Chondrocyte (in vitro differentiated cells): ENCODE results near the gene CEP95. TPM values are rescaled to one million over a fixed set of nuclear protein-coding genes. Genes with fewer than 3 reads are reported as not detected.

ENCODE experiments used
- DNase-seq: peaks from one replicate; pipeline ENCODE4 v3.0.0; 2021; ENCODE audit warnings: mixed read lengths, low spot score
- H3K27ac Mint-ChIP-seq: one replicate; pipeline ENCODE4 v1.8.0; 2021; ENCODE audit warnings: mild to moderate bottlenecking, moderate library complexity, mixed read lengths; ENCODE audit not compliant: unreplicated experiment
- H3K27me3 Mint-ChIP-seq: 2 replicates; pipeline ENCODE4 v1.8.0; 2021; ENCODE audit warnings: low read depth, mixed read lengths
- H3K36me3 Mint-ChIP-seq: 2 replicates; pipeline ENCODE4 v1.8.0; 2021; ENCODE audit warnings: low read depth, mixed read lengths
- H3K4me1 Mint-ChIP-seq: 2 replicates; pipeline ENCODE4 v1.8.0; 2021; ENCODE audit warnings: low read depth, mild to moderate bottlenecking, mixed read lengths
- H3K4me3 Mint-ChIP-seq: one replicate; pipeline ENCODE4 v1.8.0; 2021; ENCODE audit warnings: mild to moderate bottlenecking, moderate library complexity, mixed read lengths; ENCODE audit not compliant: unreplicated experiment
- H3K9me3 Mint-ChIP-seq: 2 replicates; pipeline ENCODE4 v1.8.0; 2021; ENCODE audit warnings: low read depth, mixed read lengths
- total RNA-seq: library from RNA; stranded (reverse); gene quantifications from 3 replicates; pipeline ENCODE4 v1.2.1, GENCODE V29; 2021
- TF ChIP-seq, protein P1 (sequence below): fragments of 200-600 bp; sonication (generic); IDR thresholded peaks from 2 replicates; pipeline ENCODE4 v1.5.0; 2021; ENCODE audit warnings: antibody characterized with exemption, mild to moderate bottlenecking, moderate library complexity

The CEP95 gene
- total RNA-seq, 1 donor from 2014 or later, result 29.6 TPM

- TF ChIP-seq, protein P1, sequence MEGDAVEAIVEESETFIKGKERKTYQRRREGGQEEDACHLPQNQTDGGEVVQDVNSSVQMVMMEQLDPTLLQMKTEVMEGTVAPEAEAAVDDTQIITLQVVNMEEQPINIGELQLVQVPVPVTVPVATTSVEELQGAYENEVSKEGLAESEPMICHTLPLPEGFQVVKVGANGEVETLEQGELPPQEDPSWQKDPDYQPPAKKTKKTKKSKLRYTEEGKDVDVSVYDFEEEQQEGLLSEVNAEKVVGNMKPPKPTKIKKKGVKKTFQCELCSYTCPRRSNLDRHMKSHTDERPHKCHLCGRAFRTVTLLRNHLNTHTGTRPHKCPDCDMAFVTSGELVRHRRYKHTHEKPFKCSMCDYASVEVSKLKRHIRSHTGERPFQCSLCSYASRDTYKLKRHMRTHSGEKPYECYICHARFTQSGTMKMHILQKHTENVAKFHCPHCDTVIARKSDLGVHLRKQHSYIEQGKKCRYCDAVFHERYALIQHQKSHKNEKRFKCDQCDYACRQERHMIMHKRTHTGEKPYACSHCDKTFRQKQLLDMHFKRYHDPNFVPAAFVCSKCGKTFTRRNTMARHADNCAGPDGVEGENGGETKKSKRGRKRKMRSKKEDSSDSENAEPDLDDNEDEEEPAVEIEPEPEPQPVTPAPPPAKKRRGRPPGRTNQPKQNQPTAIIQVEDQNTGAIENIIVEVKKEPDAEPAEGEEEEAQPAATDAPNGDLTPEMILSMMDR, result no peak
- H3K27me3 Mint-ChIP-seq, result no peaks in the 10 kb centered on the region
- no peak overlapping the region for H3K27ac Mint-ChIP-seq
- H3K9me3 Mint-ChIP-seq, result no peaks in the 10 kb centered on the region
- H3K4me1 Mint-ChIP-seq, result peaks cover 8% of the 10 kb centered on the region
- peaks cover 28% of the 10 kb centered on the region for H3K36me3 Mint-ChIP-seq
- no peak overlapping the region for H3K4me3 Mint-ChIP-seq
- DNase-seq, result no peak
These were observed 30.7 kb downstream of the CEP95 start for GRCh38 chr17:64537488-64537887.

DNA sequence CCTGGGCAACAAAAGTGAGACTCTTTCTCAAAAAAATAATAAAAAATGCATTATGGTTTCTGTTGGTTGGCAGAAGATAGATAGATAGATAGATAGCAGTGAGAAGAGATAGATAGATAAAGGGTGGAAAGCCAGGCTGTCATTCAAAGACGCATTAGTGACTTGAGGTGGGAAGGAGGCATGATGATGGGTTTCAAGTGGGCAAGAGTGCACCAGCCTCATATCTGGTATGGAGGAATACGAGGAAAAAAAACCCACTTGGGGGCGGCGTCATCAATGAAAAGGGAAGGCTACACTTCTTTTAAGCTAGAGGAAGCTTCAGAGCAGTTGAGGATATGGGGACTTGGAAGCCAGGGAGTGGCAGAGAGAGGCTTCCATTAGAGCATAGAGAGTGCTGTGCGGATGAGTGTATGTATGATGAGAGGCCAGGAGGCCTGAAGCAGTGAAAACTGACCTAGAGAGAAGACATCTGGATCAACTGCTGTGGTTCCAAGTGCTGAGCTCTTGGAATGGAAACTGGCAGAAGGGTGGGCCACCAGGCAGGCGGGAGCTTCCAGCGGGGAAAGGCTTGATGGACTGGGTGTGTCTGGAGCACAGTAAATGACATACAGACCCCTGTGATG lies 31.8 kb downstream of the CEP95 start:
- Mint-ChIP-seq H3K36me3 (peaks cover 23% of the 10 kb centered on the region), H3K9me3 (no peaks in the 10 kb centered on the region), H3K4me3 (no peak overlapping the region), H3K27me3 (no peaks in the 10 kb centered on the region), H3K4me1 (peaks cover 14% of the 10 kb centered on the region), H3K27ac (peak overlapping the region; percentile 18)
- no peak for DNase-seq
- TF ChIP-seq, protein P1, result no peak

- TF ChIP-seq, protein P1, result no peak
- H3K4me3 Mint-ChIP-seq, result no peak overlapping the region
- peak overlapping the region; percentile 12 for H3K27ac Mint-ChIP-seq
These were observed 33.5 kb downstream of the CEP95 start for GRCh38 chr17:64540118-64540776.

GRCh38 chr17:64544742-64545141 lies 38.0 kb downstream of the CEP95 start:
- H3K4me1 Mint-ChIP-seq, result peaks cover 19% of the 10 kb centered on the region
- no peaks in the 10 kb centered on the region for H3K9me3 Mint-ChIP-seq
- TF ChIP-seq, protein P1, result no peak
- H3K36me3 Mint-ChIP-seq, result peaks cover 13% of the 10 kb centered on the region
- no peak overlapping the region for H3K27ac Mint-ChIP-seq
- H3K4me3 Mint-ChIP-seq, result no peak overlapping the region
- no peaks in the 10 kb centered on the region for H3K27me3 Mint-ChIP-seq
- no peak for DNase-seq

More at GRCh38 chr17:64540118-64540776, 33.5 kb downstream of the CEP95 start:
- H3K27me3 Mint-ChIP-seq, result no peaks in the 10 kb centered on the region
- peaks cover 17% of the 10 kb centered on the region for H3K36me3 Mint-ChIP-seq
- no peak for DNase-seq
- peaks cover 14% of the 10 kb centered on the region for H3K4me1 Mint-ChIP-seq
- H3K9me3 Mint-ChIP-seq, result no peaks in the 10 kb centered on the region

DNA sequence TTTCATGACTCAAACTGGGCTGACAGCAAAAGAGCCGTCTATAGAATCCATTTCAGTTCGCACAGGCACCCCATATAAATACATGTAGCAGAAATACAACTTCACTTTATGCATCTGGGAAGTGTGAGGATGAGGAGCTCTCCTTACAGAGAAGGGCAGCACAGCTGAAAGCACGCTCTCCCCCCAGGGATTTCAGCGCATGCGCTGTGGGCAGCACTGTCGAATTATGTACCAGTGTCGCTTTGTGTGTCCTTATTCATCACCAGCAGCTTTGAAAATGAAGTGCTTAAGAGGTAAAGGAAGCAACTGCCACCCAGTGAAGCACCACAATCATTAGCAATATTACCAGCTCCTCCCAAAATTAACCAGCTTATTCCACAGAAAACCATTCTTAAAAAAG lies 39.9 kb downstream of the CEP95 start:
- peaks cover 22% of the 10 kb centered on the region for H3K4me1 Mint-ChIP-seq
- H3K27me3 Mint-ChIP-seq, result no peaks in the 10 kb centered on the region
- H3K27ac Mint-ChIP-seq, result no peak overlapping the region
- H3K4me3 Mint-ChIP-seq, result no peak overlapping the region
- TF ChIP-seq, protein P1, result no peak
- DNase-seq, result no peak
- peaks cover 13% of the 10 kb centered on the region for H3K36me3 Mint-ChIP-seq
- no peaks in the 10 kb centered on the region for H3K9me3 Mint-ChIP-seq
